Neural cell (in vitro differentiated cells): Measurements from ENCODE around the gene AIFM2. TPM values are rescaled to one million over a fixed set of nuclear protein-coding genes. Genes with fewer than 3 reads are reported as not detected.

Source experiments
- H2AFZ ChIP-seq: fragments of 200-600, 300-800 bp; sonication (generic), shearing (Covaris generic); 2 replicates; pipeline ENCODE4 v1.6.0; 2014; ENCODE audit warnings: low read depth, mild to moderate bottlenecking, antibody characterized with exemption, low read length, moderate library complexity
- H3F3A ChIP-seq: fragments of 200-600 bp; shearing (Covaris generic); 2 replicates; pipeline ENCODE4 v1.6.1; 2016; ENCODE audit warnings: mild to moderate bottlenecking, moderate library complexity, mixed read lengths, antibody characterized with exemption, low read length; ENCODE audit not compliant: insufficient read depth, poor library complexity, severe bottlenecking
- H3K27ac ChIP-seq: fragments of 200-600, 300-800 bp; sonication (generic), shearing (Covaris generic); 2 replicates; pipeline ENCODE4 v1.5.1; 2014; ENCODE audit warnings: mild to moderate bottlenecking, low read length, moderate library complexity
- H3K27me3 ChIP-seq: fragments of 300-800, 200-600 bp; sonication (generic), shearing (Covaris generic); 2 replicates; pipeline ENCODE4 v1.6.0; 2014; ENCODE audit warnings: mild to moderate bottlenecking, low read depth, low read length, moderate library complexity; ENCODE audit not compliant: insufficient read depth
- H3K36me3 ChIP-seq: fragments of 300-800, 200-600 bp; sonication (generic), shearing (Covaris generic); 2 replicates; pipeline ENCODE4 v1.5.1; 2014; ENCODE audit warnings: mild to moderate bottlenecking, antibody characterized with exemption, low read length, moderate library complexity; ENCODE audit not compliant: insufficient read depth
- H3K4me2 ChIP-seq: fragments of 300-800, 200-600 bp; sonication (generic), shearing (Covaris generic); 2 replicates; pipeline ENCODE4 v1.6.0; 2014; ENCODE audit warnings: mild to moderate bottlenecking, low read length
- H3K4me3 ChIP-seq: fragments of 300-800, 200-600 bp; sonication (generic), shearing (Covaris generic); 2 replicates; pipeline ENCODE4 v1.5.1; 2014; ENCODE audit warnings: mild to moderate bottlenecking, low read length, moderate library complexity
- H3K79me2 ChIP-seq: fragments of 200-600 bp; shearing (Covaris generic); replicated peaks from 2 replicates; pipeline ENCODE4 v1.6.0; 2014; ENCODE audit warnings: mild to moderate bottlenecking, low read length, moderate library complexity; ENCODE audit not compliant: insufficient read depth
- H3K9ac ChIP-seq: fragments of 300-800, 200-600 bp; sonication (generic), shearing (Covaris generic); 2 replicates; pipeline ENCODE4 v1.6.1; 2016; ENCODE audit warnings: mild to moderate bottlenecking, low read length, mixed read lengths
- H3K9me2 ChIP-seq: fragments of 200-600 bp; shearing (Covaris generic); 2 replicates; pipeline ENCODE4 v1.6.1; 2016; ENCODE audit warnings: mild to moderate bottlenecking, low read length, mixed read lengths; ENCODE audit not compliant: insufficient read depth
- H3K9me3 ChIP-seq: fragments of 200-600, 300-800 bp; sonication (generic), shearing (Covaris generic); 2 replicates; pipeline ENCODE4 v1.6.1; 2016; ENCODE audit warnings: mild to moderate bottlenecking, mixed run types, low read length, moderate library complexity, mixed read lengths
- H4K20me1 ChIP-seq: fragments of 200-600 bp; shearing (Covaris generic); 2 replicates; pipeline ENCODE4 v1.6.1; 2016; ENCODE audit warnings: mild to moderate bottlenecking, mixed run types; ENCODE audit not compliant: insufficient read depth
- CTCF ChIP-seq: fragments of 450-650 bp; IDR thresholded peaks from 2 replicates; pipeline ENCODE4 v1.5.1; 2014; ENCODE audit warnings: antibody characterized with exemption, mild to moderate bottlenecking, moderate library complexity; ENCODE audit not compliant: poor library complexity, severe bottlenecking
- EP300 ChIP-seq: fragments of 450-650 bp; conservative IDR thresholded peaks from 2 replicates; pipeline ENCODE4 v1.6.1; 2014; ENCODE audit warnings: antibody characterized with exemption, mild to moderate bottlenecking, moderate library complexity; ENCODE audit not compliant: poor library complexity, severe bottlenecking
- EZH2 ChIP-seq: fragments of 200-600, 300-800 bp; shearing (Covaris generic), sonication (generic); IDR thresholded peaks from 2 replicates; pipeline ENCODE4 v1.6.1; 2014; ENCODE audit warnings: antibody characterized with exemption, low read length, borderline replicate concordance, mild to moderate bottlenecking; ENCODE audit not compliant: insufficient read depth, poor library complexity, severe bottlenecking
- MXI1 ChIP-seq: fragments of 450-650 bp; conservative IDR thresholded peaks from 2 replicates; pipeline ENCODE4 v1.6.1; 2014; ENCODE audit warnings: antibody characterized with exemption, mild to moderate bottlenecking; ENCODE audit not compliant: poor library complexity, severe bottlenecking
- POLR2AphosphoS5 ChIP-seq: IDR thresholded peaks from 2 replicates; pipeline ENCODE4 v1.6.1; 2012
- RAD21 ChIP-seq: fragments of 450-650 bp; conservative IDR thresholded peaks from 2 replicates; pipeline ENCODE4 v1.6.1; 2014; ENCODE audit warnings: antibody characterized with exemption, mild to moderate bottlenecking, moderate library complexity
- REST ChIP-seq: IDR thresholded peaks from 2 replicates; pipeline ENCODE4 v1.6.1; 2012; ENCODE audit warnings: borderline replicate concordance
- SMC3 ChIP-seq: fragments of 450-650 bp; conservative IDR thresholded peaks from 2 replicates; pipeline ENCODE4 v1.6.1; 2014; ENCODE audit warnings: antibody characterized with exemption, mild to moderate bottlenecking, moderate library complexity; ENCODE audit not compliant: poor library complexity
- TAF1 ChIP-seq: IDR thresholded peaks from 2 replicates; pipeline ENCODE4 v1.6.1; 2012; ENCODE audit warnings: low read depth
- polyA plus RNA-seq: library from polyadenylated mRNA; depleted of rRNA; stranded (reverse); fragments of >200 nt; gene quantifications from 2 replicates; pipeline ENCODE4 v1.2.3, GENCODE V29; 2014

The AIFM2 gene
- polyA plus RNA-seq, 1 donor from 2014 or later: 0.78 TPM

GRCh38 chr10:70124918-70125317, 7.7 kb downstream of the AIFM2 start:
- no peak overlapping the region for H2AFZ ChIP-seq
- H4K20me1 ChIP-seq: no peaks in the 10 kb centered on the region
- TF ChIP-seq EP300 (no peak), RAD21 (no peak), CTCF (no peak), POLR2AphosphoS5 (no peak), TAF1 (no peak), REST (no peak), MXI1 (no peak), SMC3 (no peak), EZH2 (no peak)
- no peaks in the 10 kb centered on the region for H3K9me2 ChIP-seq
- H3K27me3 ChIP-seq: no peaks in the 10 kb centered on the region
- H3K79me2 ChIP-seq: no peaks in the 10 kb centered on the region
- H3K4me3 ChIP-seq: no peak overlapping the region
- no peak overlapping the region for H3K4me2 ChIP-seq
- H3K27ac ChIP-seq: no peak overlapping the region
- no peaks in the 10 kb centered on the region for H3K9me3 ChIP-seq
- H3K36me3 ChIP-seq: no peaks in the 10 kb centered on the region
- H3F3A ChIP-seq: no peaks in the 10 kb centered on the region
- no peak overlapping the region for H3K9ac ChIP-seq

- Histone ChIP-seq H3K36me3 (no peaks in the 10 kb centered on the region), H3K9ac (no peak overlapping the region), H4K20me1 (no peaks in the 10 kb centered on the region), H3K9me2 (no peaks in the 10 kb centered on the region), H3F3A (no peaks in the 10 kb centered on the region), H3K79me2 (no peaks in the 10 kb centered on the region), H3K4me3 (no peak overlapping the region), H3K9me3 (no peaks in the 10 kb centered on the region), H3K27me3 (no peaks in the 10 kb centered on the region), H3K4me2 (no peak overlapping the region), H3K27ac (no peak overlapping the region), H2AFZ (no peak overlapping the region)
- TF ChIP-seq EP300: no peak
- TF ChIP-seq EZH2: no peak
- TF ChIP-seq REST: no peak
- TF ChIP-seq TAF1: no peak
Observed at GRCh38 chr10:70124415-70124814, 8.2 kb downstream of the AIFM2 start.
